NCI-H2029 treated with DMSO at 0.1 percent for 48 hours (cell line): ENCODE data around the gene FGF14.
"Not testable (repeated sequence)": the region's sequence is repeated elsewhere in the genome, so short reads cannot be mapped to it uniquely, and the experiment has no call there.

Source experiments
- DNase-seq: peaks from one replicate; lab custom pipeline; 2025; lab: John Stamatoyannopoulos, UW

Gene FGF14

GRCh38 chr13:101868585-101869469, 533.0 kb downstream of the FGF14 start:
- peak; percentile 3 for DNase-seq

GRCh38 chr13:101866889-101867581, 534.8 kb downstream of the FGF14 start:
- DNase-seq, result no peak

GRCh38 chr13:101858860-101859259, 543.0 kb downstream of the FGF14 start:
- DNase-seq, result no peak

GRCh38 chr13:101846701-101847100, 555.1 kb downstream of the FGF14 start:
- DNase-seq, result no peak

- DNase-seq, result no peak
Measured at GRCh38 chr13:101846249-101846648, 555.6 kb downstream of the FGF14 start.

- no peak for DNase-seq
Measured at GRCh38 chr13:101845245-101846020, 556.4 kb downstream of the FGF14 start.

GRCh38 chr13:101841698-101842097, 560.1 kb downstream of the FGF14 start:
- no peak for DNase-seq

GRCh38 chr13:101838323-101838722, 563.5 kb downstream of the FGF14 start:
- no peak for DNase-seq

- not testable (repeated sequence) for DNase-seq
Measured at GRCh38 chr13:101837778-101838177, 564.1 kb downstream of the FGF14 start.

GRCh38 chr13:101837288-101837687, 564.6 kb downstream of the FGF14 start:
- no peak for DNase-seq

GRCh38 chr13:101835920-101836319, 565.9 kb downstream of the FGF14 start:
- no peak for DNase-seq

- no peak for DNase-seq
Measured at GRCh38 chr13:101833671-101834070, 568.2 kb downstream of the FGF14 start.

- DNase-seq, result no peak
Measured at GRCh38 chr13:101830035-101830434, 571.8 kb downstream of the FGF14 start.

- DNase-seq, result no peak
Measured at GRCh38 chr13:101829484-101829883, 572.4 kb downstream of the FGF14 start.

GRCh38 chr13:101828119-101828518, 573.7 kb downstream of the FGF14 start:
- no peak for DNase-seq

GRCh38 chr13:101817898-101818297, 584.0 kb downstream of the FGF14 start:
- DNase-seq, result no peak

GRCh38 chr13:101811881-101812280, 590.0 kb downstream of the FGF14 start:
- no peak for DNase-seq

GRCh38 chr13:101811284-101811839, 590.5 kb downstream of the FGF14 start:
- no peak for DNase-seq

GRCh38 chr13:101799196-101799595, 602.7 kb downstream of the FGF14 start:
- no peak for DNase-seq

- no peak for DNase-seq
Measured at GRCh38 chr13:101798437-101798836, 603.4 kb downstream of the FGF14 start.

- no peak for DNase-seq
Measured at GRCh38 chr13:101795460-101795859, 606.4 kb downstream of the FGF14 start.

GRCh38 chr13:101795025-101795424, 606.8 kb downstream of the FGF14 start:
- no peak for DNase-seq
